Measurements from ENCODE around the gene MOSMO.
A peak's percentile ranks its signal among the peaks of the same experiment; 100 is the strongest.
"Not testable (repeated sequence)": the region's sequence is repeated elsewhere in the genome, so short reads cannot be mapped to it uniquely, and the experiment has no call there.

Gene MOSMO

GRCh38 chr16:22092143-22092933, 84.4 kb downstream of the MOSMO start, which contains the start of gene VWA3A:
Gene VWA3A (plus strand): TSS chr16:22092541. CDS start chr16:22092638, 97 bp downstream.
- Histone ChIP-seq H3K27me3 (ENCODE audit: insufficient read depth, low read length) (no peaks in the 10 kb centered on the region), H3K4me3 (ENCODE audit: low read length) (peak within 1 kb of the TSS; percentile 39), H3K36me3 (ENCODE audit: insufficient read depth, low read length) (no peaks in the 10 kb centered on the region), H3K9me3 (ENCODE audit: low read length) (no peaks in the 10 kb centered on the region), H3K4me1 (ENCODE audit: insufficient read depth, low read length) (peaks cover 10% of the 10 kb centered on the region), H2AFZ (ENCODE audit: low read depth, low read length) (no peak within 1 kb of the TSS)

GRCh38 chr16:22093331-22093730, 85.4 kb downstream of the MOSMO start:
- Histone ChIP-seq H3K9me3 (ENCODE audit: low read length) (no peaks in the 10 kb centered on the region), H3K4me1 (ENCODE audit: insufficient read depth, low read length) (peaks cover 10% of the 10 kb centered on the region), H3K27me3 (ENCODE audit: insufficient read depth, low read length) (no peaks in the 10 kb centered on the region), H3K4me3 (ENCODE audit: low read length) (no peak overlapping the region), H3K36me3 (ENCODE audit: insufficient read depth, low read length) (no peaks in the 10 kb centered on the region), H2AFZ (ENCODE audit: low read depth, low read length) (no peak overlapping the region)

- H3K9me3 ChIP-seq (ENCODE audit: low read length), result no peaks in the 10 kb centered on the region
- H3K36me3 ChIP-seq (ENCODE audit: insufficient read depth, low read length), result no peaks in the 10 kb centered on the region
- H3K27me3 ChIP-seq (ENCODE audit: insufficient read depth, low read length), result no peaks in the 10 kb centered on the region
- no peak overlapping the region for H2AFZ ChIP-seq (ENCODE audit: low read depth, low read length)
- H3K4me1 ChIP-seq (ENCODE audit: insufficient read depth, low read length), result peaks cover 10% of the 10 kb centered on the region
- no peak overlapping the region for H3K4me3 ChIP-seq (ENCODE audit: low read length)
Observed at GRCh38 chr16:22093996-22094395, 86.1 kb downstream of the MOSMO start.

GRCh38 chr16:22098405-22099255, 90.7 kb downstream of the MOSMO start:
- Histone ChIP-seq H3K36me3 (ENCODE audit: insufficient read depth, low read length) (no peaks in the 10 kb centered on the region), H2AFZ (ENCODE audit: low read depth, low read length) (no peak overlapping the region), H3K4me1 (ENCODE audit: insufficient read depth, low read length) (no peaks in the 10 kb centered on the region), H3K27me3 (ENCODE audit: insufficient read depth, low read length) (no peaks in the 10 kb centered on the region), H3K4me3 (ENCODE audit: low read length) (no peak overlapping the region), H3K9me3 (ENCODE audit: low read length) (no peaks in the 10 kb centered on the region)

DNA sequence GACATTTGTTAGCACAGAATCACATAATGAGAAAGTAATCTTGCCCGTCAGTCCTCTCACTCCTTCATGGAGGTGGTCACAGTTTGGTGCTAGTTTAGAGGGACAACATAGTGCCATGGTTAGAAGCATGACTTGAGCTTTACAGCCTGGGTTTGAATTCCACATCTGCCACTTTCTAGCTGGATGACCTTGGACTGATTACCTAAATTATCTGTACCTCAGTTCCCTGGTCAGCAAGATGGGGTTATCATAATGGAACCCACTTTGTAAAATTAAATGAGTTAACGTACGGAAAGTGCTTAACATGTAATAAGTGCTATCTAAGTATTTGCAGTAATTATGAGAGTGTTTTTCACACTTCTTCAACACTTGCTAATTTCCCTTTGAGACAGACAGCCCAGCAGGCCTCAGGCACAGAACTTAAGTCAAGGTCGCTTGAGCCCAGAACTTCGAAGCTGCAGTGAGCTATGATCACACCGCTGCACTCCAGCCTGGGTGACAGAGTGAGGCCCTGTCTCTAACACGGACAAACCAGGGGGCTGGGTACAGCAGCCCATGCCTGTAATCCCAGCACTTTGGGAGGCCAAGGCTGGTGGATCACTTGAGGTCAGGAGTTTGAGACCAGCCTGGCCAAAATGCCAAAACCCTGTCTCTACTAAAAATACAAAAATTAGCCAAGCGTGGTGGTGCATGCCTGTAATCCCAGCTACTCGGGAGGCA, 91.5 kb downstream of the MOSMO start:
- H3K4me1 ChIP-seq (ENCODE audit: insufficient read depth, low read length), result no peaks in the 10 kb centered on the region
- no peak overlapping the region for H2AFZ ChIP-seq (ENCODE audit: low read depth, low read length)
- H3K4me3 ChIP-seq (ENCODE audit: low read length), result no peak overlapping the region
- no peaks in the 10 kb centered on the region for H3K9me3 ChIP-seq (ENCODE audit: low read length)
- no peaks in the 10 kb centered on the region for H3K36me3 ChIP-seq (ENCODE audit: insufficient read depth, low read length)
- no peaks in the 10 kb centered on the region for H3K27me3 ChIP-seq (ENCODE audit: insufficient read depth, low read length)

GRCh38 chr16:22103441-22103840, 95.5 kb downstream of the MOSMO start:
- Histone ChIP-seq H3K4me3 (ENCODE audit: low read length) (no peak overlapping the region), H3K4me1 (ENCODE audit: insufficient read depth, low read length) (no peaks in the 10 kb centered on the region), H3K9me3 (ENCODE audit: low read length) (no peaks in the 10 kb centered on the region), H3K36me3 (ENCODE audit: insufficient read depth, low read length) (no peaks in the 10 kb centered on the region), H3K27me3 (ENCODE audit: insufficient read depth, low read length) (peaks cover 5% of the 10 kb centered on the region), H2AFZ (ENCODE audit: low read depth, low read length) (no peak overlapping the region)

DNA sequence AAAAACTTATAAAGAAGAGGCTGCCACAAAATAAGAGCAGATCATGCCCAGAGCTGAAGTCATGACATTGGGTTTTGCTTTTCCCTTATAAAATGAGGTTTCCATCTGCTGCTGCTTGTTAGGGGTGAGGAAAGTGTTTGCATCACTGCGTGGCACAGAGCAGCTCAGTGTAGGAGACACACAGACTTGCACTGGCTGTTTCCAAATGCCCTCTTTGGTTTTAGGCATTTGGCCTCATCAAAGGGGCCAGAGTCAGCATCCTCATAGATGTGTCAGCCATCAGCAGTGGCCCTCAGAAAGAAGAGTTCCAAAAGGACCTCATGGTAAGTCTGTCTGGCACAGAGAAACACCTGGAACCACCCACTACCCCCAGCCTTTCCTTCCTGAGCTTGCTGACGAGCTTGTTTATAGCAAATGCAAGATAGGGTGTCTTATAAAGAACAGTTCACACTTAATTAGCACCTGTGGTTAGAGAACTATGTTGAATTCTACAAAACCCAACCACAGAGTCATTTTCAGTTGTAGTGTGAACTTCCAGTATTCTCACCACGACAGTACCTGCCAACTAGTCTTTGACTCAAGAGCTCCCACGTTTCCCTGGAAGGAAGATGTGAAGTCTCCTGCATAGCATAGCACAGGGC, 101.5 kb downstream of the MOSMO start:
- no peaks in the 10 kb centered on the region for H3K36me3 ChIP-seq (ENCODE audit: insufficient read depth, low read length)
- peaks cover 19% of the 10 kb centered on the region for H3K27me3 ChIP-seq (ENCODE audit: insufficient read depth, low read length)
- no peak overlapping the region for H2AFZ ChIP-seq (ENCODE audit: low read depth, low read length)
- no peak overlapping the region for H3K4me3 ChIP-seq (ENCODE audit: low read length)
- no peaks in the 10 kb centered on the region for H3K4me1 ChIP-seq (ENCODE audit: insufficient read depth, low read length)
- H3K9me3 ChIP-seq (ENCODE audit: low read length), result no peaks in the 10 kb centered on the region

DNA sequence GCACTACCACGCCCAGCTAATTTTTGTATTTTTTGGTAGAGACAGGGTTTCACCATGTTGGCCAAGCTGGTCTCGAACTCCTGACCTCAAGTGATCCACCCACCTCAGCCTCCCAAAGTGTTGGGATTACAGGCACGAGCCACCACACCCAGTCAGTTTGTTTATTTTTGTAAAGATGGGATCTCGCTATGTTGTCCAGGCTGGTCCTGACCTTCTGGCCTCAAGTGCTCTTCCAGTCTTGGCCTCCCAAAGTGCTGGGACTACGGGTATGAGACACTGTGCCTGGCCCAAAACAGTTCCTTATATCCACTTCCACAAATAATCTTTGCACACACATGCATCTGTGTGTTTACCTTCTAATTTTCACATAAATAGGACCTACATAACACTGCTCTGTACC, 103.7 kb downstream of the MOSMO start:
- not testable (repeated sequence) for H2AFZ ChIP-seq (ENCODE audit: low read depth, low read length); H3K4me3 ChIP-seq (ENCODE audit: low read length); H3K9me3 ChIP-seq (ENCODE audit: low read length); H3K4me1 ChIP-seq (ENCODE audit: insufficient read depth, low read length); H3K36me3 ChIP-seq (ENCODE audit: insufficient read depth, low read length)
- H3K27me3 ChIP-seq (ENCODE audit: insufficient read depth, low read length), result peaks cover 19% of the 10 kb centered on the region

DNA sequence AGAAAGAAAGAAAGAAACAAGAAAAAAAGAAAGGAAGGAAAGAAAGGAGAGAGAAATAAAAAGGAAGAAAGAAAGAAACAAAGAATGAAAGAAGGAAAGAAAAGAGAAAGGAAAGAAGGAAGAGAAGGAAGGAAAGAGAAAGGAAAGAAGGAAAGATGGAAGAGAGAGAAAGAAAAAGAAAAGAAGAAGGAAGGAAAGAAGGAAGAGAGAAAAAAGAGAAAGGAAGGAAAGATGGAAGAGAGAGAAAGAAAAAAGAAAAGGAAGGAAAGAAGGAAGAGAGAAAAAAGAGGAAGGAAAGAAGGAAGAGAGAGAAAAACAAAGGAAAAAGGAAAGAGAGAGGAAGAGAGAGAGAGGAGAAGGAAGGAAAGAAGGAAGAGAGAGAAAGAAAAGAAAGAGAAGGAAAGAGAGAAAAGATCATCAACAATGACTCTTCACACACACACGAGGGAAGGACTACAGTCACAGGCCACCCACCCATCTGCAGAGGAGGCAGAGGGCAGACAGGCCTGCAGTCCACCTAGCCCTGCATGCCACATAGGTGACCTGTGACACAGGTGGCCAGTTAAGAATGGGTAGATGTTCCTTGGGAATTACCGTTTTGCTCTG, 108.3 kb downstream of the MOSMO start:
- no peaks in the 10 kb centered on the region for H3K9me3 ChIP-seq (ENCODE audit: low read length)
- H3K36me3 ChIP-seq (ENCODE audit: insufficient read depth, low read length), result no peaks in the 10 kb centered on the region
- H3K4me1 ChIP-seq (ENCODE audit: insufficient read depth, low read length), result no peaks in the 10 kb centered on the region
- no peak overlapping the region for H2AFZ ChIP-seq (ENCODE audit: low read depth, low read length)
- no peak overlapping the region for H3K4me3 ChIP-seq (ENCODE audit: low read length)
- H3K27me3 ChIP-seq (ENCODE audit: insufficient read depth, low read length), result peaks cover 2% of the 10 kb centered on the region

DNA sequence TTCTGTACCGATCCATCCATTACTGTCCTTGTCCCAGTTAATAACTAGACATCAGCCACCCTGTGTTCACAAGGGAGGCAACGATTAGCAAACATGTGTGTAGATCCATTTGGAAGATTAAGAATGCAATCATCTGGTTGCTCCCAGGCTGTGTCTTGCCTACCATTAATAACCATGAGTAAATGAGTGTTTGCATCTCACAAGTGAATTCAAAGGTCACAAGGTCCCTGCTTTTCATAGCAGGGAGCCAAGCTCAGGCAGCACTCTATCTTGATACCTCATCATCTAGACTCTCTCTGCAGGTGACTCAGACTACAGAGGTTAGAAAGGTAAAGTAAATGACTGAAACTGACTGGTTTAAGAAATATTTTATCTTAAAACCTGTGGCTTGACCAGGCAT, 109.7 kb downstream of the MOSMO start:
- Histone ChIP-seq H2AFZ (ENCODE audit: low read depth, low read length) (no peak overlapping the region), H3K9me3 (ENCODE audit: low read length) (no peaks in the 10 kb centered on the region), H3K4me1 (ENCODE audit: insufficient read depth, low read length) (no peaks in the 10 kb centered on the region), H3K4me3 (ENCODE audit: low read length) (no peak overlapping the region), H3K36me3 (ENCODE audit: insufficient read depth, low read length) (no peaks in the 10 kb centered on the region), H3K27me3 (ENCODE audit: insufficient read depth, low read length) (no peaks in the 10 kb centered on the region)

DNA sequence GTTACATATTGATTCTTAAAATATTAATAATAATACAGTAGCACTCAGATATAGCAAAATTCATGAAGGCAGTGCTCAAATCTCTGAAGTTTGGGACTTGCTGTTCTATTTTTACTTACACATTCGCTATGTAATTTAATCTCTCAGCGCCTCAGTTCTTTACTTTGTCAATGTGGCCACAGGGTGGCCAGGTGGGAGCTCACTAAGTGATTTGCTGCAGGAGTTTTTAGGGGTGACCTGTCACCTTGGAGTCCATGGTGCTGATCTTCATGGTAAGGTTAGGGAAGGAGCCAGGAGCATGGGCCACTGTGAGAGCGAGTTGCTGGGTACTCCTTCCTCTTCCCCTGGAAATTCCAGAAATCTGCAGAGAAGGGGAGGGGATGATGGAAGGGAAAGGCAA, 112.5 kb downstream of the MOSMO start:
- no peak overlapping the region for H2AFZ ChIP-seq (ENCODE audit: low read depth, low read length)
- no peaks in the 10 kb centered on the region for H3K9me3 ChIP-seq (ENCODE audit: low read length)
- no peaks in the 10 kb centered on the region for H3K4me1 ChIP-seq (ENCODE audit: insufficient read depth, low read length)
- H3K27me3 ChIP-seq (ENCODE audit: insufficient read depth, low read length), result no peaks in the 10 kb centered on the region
- no peak overlapping the region for H3K4me3 ChIP-seq (ENCODE audit: low read length)
- H3K36me3 ChIP-seq (ENCODE audit: insufficient read depth, low read length), result no peaks in the 10 kb centered on the region

- Histone ChIP-seq H3K27me3 (ENCODE audit: insufficient read depth, low read length) (no peaks in the 10 kb centered on the region), H3K4me3 (ENCODE audit: low read length) (no peak overlapping the region), H3K36me3 (ENCODE audit: insufficient read depth, low read length) (no peaks in the 10 kb centered on the region), H3K4me1 (ENCODE audit: insufficient read depth, low read length) (no peaks in the 10 kb centered on the region), H2AFZ (ENCODE audit: low read depth, low read length) (no peak overlapping the region), H3K9me3 (ENCODE audit: low read length) (no peaks in the 10 kb centered on the region)
Observed at GRCh38 chr16:22122239-22122638, 114.3 kb downstream of the MOSMO start.
